Stimulated activated CD4-positive, alpha-beta T cell treated with anti-CD3 and anti-CD28 coated beads, Interleukin-4, amount 100 ng/mL, for 24 hours (primary cell): ENCODE data around the gene GDF9.

Experiments used
- DNase-seq: peaks from one replicate; pipeline ENCODE4 v3.0.0-alpha.2; 2020

Gene GDF9, protein sequence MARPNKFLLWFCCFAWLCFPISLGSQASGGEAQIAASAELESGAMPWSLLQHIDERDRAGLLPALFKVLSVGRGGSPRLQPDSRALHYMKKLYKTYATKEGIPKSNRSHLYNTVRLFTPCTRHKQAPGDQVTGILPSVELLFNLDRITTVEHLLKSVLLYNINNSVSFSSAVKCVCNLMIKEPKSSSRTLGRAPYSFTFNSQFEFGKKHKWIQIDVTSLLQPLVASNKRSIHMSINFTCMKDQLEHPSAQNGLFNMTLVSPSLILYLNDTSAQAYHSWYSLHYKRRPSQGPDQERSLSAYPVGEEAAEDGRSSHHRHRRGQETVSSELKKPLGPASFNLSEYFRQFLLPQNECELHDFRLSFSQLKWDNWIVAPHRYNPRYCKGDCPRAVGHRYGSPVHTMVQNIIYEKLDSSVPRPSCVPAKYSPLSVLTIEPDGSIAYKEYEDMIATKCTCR

DNA sequence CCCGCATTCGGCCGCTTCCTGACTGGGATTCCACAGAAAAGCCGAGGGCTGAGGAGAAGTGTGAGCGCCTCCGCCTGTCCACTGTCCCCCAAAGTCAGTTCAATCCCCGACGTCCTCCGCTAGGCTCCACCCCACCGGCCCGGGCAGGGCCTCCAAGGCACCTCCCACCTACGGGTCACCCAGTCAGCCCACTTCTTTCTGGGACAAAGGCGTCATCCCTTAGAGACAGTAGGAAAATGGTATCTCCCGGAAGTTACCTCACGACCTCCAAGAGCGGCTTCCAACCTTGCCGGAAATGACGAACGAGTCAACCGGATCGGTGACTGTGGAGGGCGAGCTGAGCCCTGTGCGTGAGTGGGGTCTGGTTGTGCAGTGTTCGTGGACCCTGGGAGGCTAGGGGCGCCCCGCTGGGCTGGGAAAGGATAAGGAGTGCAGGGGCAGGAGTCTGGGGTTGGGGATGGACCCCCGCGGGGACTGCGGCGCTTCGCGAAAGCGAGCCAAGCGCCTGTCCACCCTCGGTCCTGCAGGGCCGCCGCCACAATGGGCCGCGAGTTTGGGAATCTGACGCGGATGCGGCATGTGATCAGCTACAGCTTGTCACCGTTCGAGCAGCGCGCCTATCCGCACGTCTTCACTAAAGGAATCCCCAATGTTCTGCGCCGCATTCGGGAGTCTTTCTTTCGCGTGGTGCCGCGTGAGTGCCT lies at the start of gene GDF9, which contains the start of gene UQCRQ:
TSS of gene GDF9 (minus strand) at position 128 of the 704 bp plus-strand sequence. CDS start 1,936 bp downstream, outside the sequence.
TSS of gene UQCRQ (plus strand) at position 301 of the 704 bp plus-strand sequence. CDS start at position 541, 240 bp downstream.
- peak; percentile 94 for DNase-seq

GRCh38 chr5:132915681-132916080 lies 49.4 kb upstream of the GDF9 start:
- DNase-seq: no peak

DNA sequence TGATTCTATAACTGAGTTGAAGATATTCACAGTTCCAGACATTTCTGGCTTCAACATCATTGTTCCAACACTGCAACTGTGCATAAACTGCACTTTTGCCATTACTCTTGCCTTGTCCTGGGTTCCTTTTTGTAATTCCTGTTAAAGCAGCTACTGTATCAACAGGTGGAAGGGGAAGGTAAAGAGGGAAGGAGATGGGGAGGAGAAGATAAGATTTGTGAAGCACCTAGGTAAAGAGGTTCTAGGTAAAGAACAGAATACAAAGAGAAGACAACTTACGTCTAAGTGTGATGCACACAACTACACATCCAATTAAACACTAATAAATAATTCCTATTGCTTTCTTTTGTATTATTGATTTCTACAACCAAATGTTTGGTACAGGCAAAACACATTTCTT lies 43.4 kb upstream of the GDF9 start:
- DNase-seq: no peak

DNA sequence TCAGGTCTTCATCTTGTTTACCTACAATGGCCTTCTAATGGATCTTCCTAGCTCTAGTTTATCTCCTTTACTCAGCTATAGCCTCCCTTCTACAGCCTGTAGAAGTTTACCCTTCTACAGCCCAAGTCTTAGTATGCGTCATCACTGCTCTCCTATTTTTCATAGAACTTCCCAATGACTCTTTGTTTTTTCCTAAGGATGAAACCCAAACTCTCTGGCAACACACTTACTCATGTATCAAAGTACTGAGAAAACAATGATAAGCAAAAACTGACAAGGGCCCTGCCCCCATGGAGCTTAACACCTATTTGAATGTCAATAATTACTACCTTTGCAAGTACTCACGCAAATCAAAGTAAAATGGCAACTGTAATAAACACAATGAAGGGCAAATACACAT lies 40.9 kb upstream of the GDF9 start:
- no peak for DNase-seq

DNA sequence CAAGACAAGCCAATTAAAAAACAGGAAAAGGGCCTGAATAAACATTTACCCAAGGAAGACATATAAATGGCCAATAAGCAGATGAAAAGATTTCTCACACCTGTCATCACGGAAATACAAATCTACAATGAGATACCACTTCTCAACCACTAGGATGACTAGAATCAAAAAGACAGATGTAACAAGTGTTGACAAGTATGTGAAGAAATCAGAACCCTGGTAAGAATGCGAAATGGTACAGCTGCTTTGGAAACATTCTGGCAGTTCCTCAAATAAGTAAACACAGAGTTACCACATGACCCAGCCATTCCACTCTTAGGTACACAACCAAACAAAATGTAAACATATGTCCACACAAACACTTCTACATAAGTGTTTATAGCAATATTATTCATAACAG lies 39.7 kb upstream of the GDF9 start:
- DNase-seq: no peak

GRCh38 chr5:132901730-132902129 lies 35.5 kb upstream of the GDF9 start:
- DNase-seq: no peak

- no peak for DNase-seq
Measured at GRCh38 chr5:132901036-132901435, 34.8 kb upstream of the GDF9 start.

GRCh38 chr5:132898094-132898493 lies 31.8 kb upstream of the GDF9 start:
- DNase-seq: no peak

- DNase-seq: no peak
Measured at GRCh38 chr5:132896685-132897084, 30.4 kb upstream of the GDF9 start.

DNA sequence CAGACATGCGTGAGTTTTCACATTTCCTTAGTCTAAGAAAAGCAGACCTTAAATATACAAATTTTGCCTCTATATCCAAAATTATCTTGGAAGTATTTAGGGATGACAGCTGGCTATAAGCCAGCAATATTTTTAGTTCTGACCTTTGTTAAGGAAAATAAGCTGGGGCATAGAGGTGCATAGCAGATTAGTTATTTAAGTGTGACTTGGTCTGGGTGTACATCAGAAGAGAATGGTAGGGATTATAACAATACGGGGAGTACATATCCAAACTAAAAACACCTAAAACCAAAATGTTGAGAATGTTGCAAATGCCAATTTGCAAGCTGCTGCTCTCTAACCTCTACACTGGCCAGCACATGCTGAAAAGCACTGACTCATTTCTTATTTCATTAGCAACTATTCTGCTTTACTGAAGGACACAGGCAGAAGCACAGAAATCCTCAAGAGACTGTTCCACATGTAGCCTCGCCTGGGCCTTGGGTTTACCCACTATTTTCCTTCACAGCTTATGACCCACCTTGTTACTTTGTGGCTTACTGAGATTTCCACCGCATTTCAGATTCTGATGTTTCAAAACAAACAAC lies 29.5 kb upstream of the GDF9 start:
- no peak for DNase-seq

DNA sequence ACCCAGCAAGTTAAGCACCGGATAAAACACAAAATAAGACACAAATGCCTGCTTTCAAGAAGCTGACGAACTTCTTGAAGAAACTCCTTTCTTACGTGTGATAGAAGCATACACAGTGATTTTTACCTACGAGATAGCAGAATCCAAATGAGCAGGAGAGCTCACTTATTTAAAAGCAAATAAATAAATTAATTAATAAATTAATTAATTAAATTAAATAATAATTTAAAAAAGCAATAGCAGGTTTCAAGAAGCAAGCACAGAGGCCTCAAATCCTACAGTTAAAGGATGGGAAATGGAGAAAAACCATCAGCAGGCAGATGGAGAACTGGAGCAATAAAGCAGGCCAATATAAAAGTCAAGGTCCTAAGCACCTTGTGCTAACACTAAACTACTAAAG lies 24.5 kb upstream of the GDF9 start:
- no peak for DNase-seq

DNA sequence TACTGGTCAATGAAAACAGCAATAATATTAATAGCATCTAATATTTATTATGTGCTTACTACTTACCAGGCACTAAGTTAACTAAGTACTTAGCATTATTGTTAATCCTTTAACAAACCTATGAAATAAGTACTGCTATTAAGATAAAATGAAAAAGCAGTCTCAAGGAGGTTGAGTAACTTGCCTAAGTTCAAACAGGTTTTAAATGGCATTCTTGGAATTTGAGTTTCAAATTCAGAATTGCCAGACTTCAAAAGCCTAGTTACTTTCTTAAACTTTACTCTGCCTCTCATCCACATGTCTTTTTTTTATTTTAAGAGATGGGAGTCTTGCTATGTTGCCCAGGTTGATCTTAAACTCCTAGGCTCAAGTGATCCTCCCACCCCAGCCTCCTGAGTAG lies 23.2 kb upstream of the GDF9 start:
- no peak for DNase-seq

DNA sequence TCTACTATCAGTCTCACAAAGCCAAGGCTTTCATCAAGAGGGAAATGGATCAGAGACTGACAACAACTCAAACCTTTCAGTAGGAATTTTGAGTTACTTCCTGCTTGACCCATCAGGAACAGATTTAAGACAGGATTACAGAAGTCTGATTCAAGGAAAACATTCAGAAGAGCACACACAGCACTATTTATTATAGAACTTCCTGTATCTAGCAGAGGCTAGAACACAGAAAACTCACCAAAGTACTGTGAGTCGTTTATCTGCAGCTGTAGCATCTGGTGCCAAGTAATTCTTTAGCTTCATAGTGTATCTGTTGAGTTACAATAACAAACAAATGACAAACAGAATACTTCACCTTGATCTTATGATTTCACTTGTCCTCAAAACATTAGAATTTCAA lies 21.0 kb upstream of the GDF9 start:
- no peak for DNase-seq

- DNase-seq: no peak
Measured at GRCh38 chr5:132886064-132886823, 20.0 kb upstream of the GDF9 start.

GRCh38 chr5:132884548-132884947 lies 18.3 kb upstream of the GDF9 start:
- DNase-seq: no peak

GRCh38 chr5:132883261-132883834 lies 17.1 kb upstream of the GDF9 start:
- peak; percentile 30 for DNase-seq

DNA sequence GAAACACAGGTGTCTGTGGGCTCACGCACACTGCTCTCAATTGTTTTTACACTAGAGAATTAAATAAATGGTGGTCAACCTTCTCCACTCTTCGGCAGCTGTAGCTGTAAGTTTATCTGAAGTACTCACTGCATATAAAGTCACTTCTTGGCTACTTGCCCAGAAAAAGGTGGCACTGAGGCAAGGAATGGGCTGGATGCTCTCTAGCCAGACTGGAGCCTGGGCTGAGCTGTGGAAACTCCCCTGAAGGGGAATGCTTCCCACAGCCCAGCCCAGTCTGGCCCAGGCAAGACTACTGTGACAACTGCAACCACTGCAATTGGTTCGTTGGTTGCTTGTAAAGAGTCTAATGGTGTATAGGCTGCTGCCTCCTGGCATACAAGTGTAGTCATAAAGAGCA lies 11.7 kb upstream of the GDF9 start:
- no peak for DNase-seq

GRCh38 chr5:132877466-132877865 lies 11.2 kb upstream of the GDF9 start:
- no peak for DNase-seq

- DNase-seq: no peak
Measured at GRCh38 chr5:132876020-132876759, 9.9 kb upstream of the GDF9 start.

DNA sequence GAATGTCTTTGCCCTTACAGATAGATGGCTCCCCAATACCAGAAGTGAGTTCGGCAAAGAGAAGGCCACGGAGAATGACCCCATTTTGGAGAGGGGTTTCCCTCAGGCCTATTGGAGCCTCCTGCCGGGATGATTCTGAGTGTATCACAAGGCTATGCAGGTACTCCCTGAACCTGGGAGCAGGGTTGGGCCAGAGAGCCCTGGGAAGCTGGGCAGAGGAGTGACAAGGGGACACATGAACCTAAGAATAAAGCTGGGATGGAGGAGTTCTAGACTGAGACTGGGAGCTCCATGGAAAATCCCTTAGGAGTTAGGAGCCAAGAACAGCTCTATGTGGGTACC lies 7.6 kb upstream of the GDF9 start:
- DNase-seq: no peak

DNA sequence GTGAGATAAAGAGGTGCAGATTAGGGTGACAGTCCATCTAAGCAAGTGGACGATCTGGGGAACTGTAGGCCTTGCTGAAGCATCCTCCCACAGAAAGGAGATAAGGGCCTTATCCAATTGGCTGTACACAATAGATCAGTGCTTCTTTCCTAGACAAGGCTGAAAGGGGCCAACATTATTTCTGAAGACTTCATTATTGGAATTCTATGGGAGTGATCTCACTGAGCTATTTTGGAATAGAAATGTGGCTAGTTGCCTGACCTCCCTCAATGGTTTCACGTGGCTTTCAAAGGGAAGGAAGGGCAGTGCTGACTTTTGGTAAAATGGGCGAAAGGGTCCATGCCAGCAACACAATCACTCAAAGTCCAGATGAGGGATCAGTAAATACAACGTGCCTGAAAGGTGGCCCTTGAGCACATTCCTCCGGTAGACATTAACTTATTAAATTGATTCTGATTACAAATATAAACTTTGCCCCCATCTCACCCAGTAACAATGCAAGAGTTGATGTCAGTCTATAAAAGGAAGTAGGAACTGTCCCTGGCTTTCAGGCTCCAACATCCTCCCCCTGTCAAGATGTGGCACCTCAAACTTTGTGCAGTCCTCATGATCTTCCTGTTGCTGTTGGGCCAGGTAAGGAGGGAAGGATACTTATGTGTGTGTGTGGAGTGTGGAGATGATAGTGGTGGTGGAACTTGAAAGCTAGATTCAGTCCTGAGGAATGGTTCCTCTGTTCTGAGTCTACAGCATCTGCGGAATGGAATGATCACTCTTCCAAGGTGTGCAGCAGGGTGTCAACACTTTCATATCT lies 7.1 kb upstream of the GDF9 start, which contains the start of gene LEAP2:
TSS of gene LEAP2 (plus strand) at position 550 of the 811 bp plus-strand sequence. CDS start at position 577, 27 bp downstream.
- no peak for DNase-seq
